ENCODE measurements around the gene ATPAF1.

Gene ATPAF1

GRCh38 chr1:46690931-46691421, 22.8 kb upstream of the ATPAF1 start:
- no peaks in the 10 kb centered on the region for H3K27me3 Mint-ChIP-seq (ENCODE audit: low read depth)
- peaks cover 66% of the 10 kb centered on the region for H3K36me3 Mint-ChIP-seq (ENCODE audit: low read depth)
- TF ChIP-seq, protein P1, sequence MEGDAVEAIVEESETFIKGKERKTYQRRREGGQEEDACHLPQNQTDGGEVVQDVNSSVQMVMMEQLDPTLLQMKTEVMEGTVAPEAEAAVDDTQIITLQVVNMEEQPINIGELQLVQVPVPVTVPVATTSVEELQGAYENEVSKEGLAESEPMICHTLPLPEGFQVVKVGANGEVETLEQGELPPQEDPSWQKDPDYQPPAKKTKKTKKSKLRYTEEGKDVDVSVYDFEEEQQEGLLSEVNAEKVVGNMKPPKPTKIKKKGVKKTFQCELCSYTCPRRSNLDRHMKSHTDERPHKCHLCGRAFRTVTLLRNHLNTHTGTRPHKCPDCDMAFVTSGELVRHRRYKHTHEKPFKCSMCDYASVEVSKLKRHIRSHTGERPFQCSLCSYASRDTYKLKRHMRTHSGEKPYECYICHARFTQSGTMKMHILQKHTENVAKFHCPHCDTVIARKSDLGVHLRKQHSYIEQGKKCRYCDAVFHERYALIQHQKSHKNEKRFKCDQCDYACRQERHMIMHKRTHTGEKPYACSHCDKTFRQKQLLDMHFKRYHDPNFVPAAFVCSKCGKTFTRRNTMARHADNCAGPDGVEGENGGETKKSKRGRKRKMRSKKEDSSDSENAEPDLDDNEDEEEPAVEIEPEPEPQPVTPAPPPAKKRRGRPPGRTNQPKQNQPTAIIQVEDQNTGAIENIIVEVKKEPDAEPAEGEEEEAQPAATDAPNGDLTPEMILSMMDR (IDR thresholded peaks at IDR 0.05; ENCODE audit: unreplicated experiment in 3 of 3), result no peak
- no peak overlapping the region for H3K4me3 Mint-ChIP-seq
- no peaks in the 10 kb centered on the region for H3K9me3 Mint-ChIP-seq
- peaks cover 75% of the 10 kb centered on the region for H3K4me1 Mint-ChIP-seq
- peak overlapping the region in 1 of 3 experiments; percentile 65 for H3K27ac Mint-ChIP-seq

DNA sequence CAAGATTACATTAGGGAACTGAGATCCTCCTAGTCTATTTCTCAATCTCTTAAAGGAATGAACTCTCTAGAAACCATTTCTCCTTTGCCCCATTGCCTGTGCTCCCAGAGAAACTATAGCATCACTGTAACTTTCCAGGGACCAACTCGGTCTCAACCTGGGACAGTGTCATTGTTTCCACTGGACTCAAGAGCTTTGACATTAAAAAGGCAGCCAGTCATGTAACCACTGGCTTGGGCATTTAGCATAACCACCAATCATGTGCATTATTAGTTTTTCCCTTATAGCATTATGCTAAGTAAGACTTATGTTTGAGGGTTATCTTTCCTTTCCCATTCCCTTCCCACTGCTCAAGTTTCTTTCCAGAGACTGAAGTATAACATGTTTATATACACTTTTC, 21.7 kb upstream of the ATPAF1 start:
- Mint-ChIP-seq H3K36me3 (ENCODE audit: low read depth) (peaks cover 63% of the 10 kb centered on the region), H3K4me1 (peaks cover 76% of the 10 kb centered on the region), H3K4me3 (no peak overlapping the region), H3K27me3 (ENCODE audit: low read depth) (no peaks in the 10 kb centered on the region), H3K9me3 (no peaks in the 10 kb centered on the region), H3K27ac (peak overlapping the region; percentile 31 to 54 (median 52))
- TF ChIP-seq, protein P1 (IDR thresholded peaks at IDR 0.05; ENCODE audit: unreplicated experiment in 3 of 3), result no peak

DNA sequence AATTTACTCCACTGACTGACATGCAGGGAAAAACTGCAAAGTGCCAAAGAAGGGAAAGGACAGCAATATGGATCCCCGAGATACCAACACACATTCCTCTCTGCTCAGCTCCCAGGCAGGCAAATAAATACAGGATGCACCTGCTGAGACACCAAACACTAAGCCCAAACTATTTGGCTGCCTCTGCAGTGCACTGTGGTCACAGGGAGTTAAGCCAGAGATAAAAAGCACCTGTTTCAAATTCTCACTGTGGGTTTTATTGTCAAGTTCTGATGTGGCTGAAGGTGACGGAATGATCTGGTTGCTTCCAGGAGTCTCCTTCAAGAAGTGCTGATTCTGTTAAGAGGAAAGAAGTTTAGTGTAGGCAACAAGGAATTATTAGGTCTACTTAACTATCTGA, 21.2 kb upstream of the ATPAF1 start:
- Mint-ChIP-seq H3K27me3 (ENCODE audit: low read depth) (no peaks in the 10 kb centered on the region), H3K9me3 (no peaks in the 10 kb centered on the region), H3K27ac (peak overlapping the region; percentile 31 to 54 (median 52)), H3K4me1 (peaks cover 76% of the 10 kb centered on the region), H3K36me3 (ENCODE audit: low read depth) (peaks cover 65% of the 10 kb centered on the region), H3K4me3 (peak overlapping the region in 1 of 3 experiments; percentile 4)
- TF ChIP-seq, protein P1 (IDR thresholded peaks at IDR 0.05; ENCODE audit: unreplicated experiment in 3 of 3), result no peak

DNA sequence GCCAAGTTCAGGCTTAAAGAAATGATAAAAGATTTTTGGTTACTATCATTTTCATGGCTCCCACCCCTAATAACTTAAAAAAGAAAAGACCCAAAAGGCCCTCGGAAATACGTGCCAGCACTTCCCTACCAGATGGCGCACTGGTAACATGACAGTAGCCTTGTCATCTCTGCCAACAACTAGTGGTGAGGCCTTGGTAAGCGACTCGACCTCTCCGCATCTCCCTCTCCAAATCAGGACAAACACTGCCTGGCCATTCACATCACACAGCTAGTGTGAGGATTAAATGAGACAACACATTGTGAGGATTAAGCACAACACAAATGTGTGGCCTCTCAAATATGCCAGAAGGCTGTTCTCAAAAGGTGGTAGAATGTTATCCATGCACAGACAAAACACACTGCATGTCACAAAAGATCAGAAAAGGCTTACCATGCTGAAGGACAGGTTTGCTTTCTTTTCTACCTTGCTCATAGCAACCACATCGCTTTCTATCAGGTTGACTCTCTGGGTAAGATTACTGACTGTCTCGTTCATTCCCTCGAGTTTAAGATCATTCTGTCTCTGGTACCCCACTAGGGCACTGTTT, 19.9 kb upstream of the ATPAF1 start:
- Mint-ChIP-seq H3K4me3 (no peak overlapping the region), H3K36me3 (ENCODE audit: low read depth) (peaks cover 69% of the 10 kb centered on the region), H3K27ac (peak overlapping the region; percentile 31 to 54 (median 52)), H3K9me3 (no peaks in the 10 kb centered on the region), H3K4me1 (peaks cover 70% of the 10 kb centered on the region), H3K27me3 (ENCODE audit: low read depth) (no peaks in the 10 kb centered on the region)
- TF ChIP-seq, protein P1 (IDR thresholded peaks at IDR 0.05; ENCODE audit: unreplicated experiment in 3 of 3), result no peak

DNA sequence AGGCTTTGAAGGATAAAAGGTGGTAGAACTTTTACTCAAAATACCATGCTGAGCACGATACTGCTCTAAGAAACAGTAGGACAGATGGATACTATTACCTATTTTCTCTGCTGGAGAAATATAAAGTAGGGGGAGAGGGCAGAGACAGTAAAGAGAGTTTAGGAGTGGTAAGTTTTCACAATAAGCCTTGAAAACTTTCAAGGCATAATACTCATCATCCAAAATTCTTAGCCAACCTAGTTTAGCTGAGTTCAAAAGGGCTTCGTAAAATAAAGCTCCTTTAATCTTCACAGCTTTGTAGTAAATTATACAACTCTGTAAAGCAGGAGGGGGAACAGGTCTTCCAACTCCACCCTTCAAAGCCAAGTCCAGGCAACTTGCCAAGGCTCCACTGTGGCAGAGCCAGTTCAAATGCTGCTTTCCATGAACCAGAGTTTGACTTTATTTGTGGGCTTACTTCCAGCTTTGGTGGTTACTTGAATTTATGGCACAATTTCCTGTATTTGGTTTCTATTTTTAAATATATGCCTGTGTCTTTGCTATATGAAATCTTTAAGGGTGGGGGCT, 19.0 kb upstream of the ATPAF1 start:
- H3K9me3 Mint-ChIP-seq, result no peaks in the 10 kb centered on the region
- H3K36me3 Mint-ChIP-seq (ENCODE audit: low read depth), result peaks cover 71% of the 10 kb centered on the region
- TF ChIP-seq, protein P1 (IDR thresholded peaks at IDR 0.05; ENCODE audit: unreplicated experiment in 3 of 3), result no peak
- no peaks in the 10 kb centered on the region for H3K27me3 Mint-ChIP-seq (ENCODE audit: low read depth)
- peak overlapping the region; percentile 31 to 54 (median 52) for H3K27ac Mint-ChIP-seq
- no peak overlapping the region for H3K4me3 Mint-ChIP-seq
- peaks cover 62% of the 10 kb centered on the region for H3K4me1 Mint-ChIP-seq

GRCh38 chr1:46686255-46686654, 18.1 kb upstream of the ATPAF1 start:
- H3K9me3 Mint-ChIP-seq, result no peaks in the 10 kb centered on the region
- no peaks in the 10 kb centered on the region for H3K27me3 Mint-ChIP-seq (ENCODE audit: low read depth)
- H3K27ac Mint-ChIP-seq, result peak overlapping the region; percentile 31 to 52 (median 35)
- TF ChIP-seq, protein P1 (IDR thresholded peaks at IDR 0.05; ENCODE audit: unreplicated experiment in 3 of 3), result no peak
- peaks cover 73% of the 10 kb centered on the region for H3K36me3 Mint-ChIP-seq (ENCODE audit: low read depth)
- H3K4me3 Mint-ChIP-seq, result no peak overlapping the region
- peaks cover 52% of the 10 kb centered on the region for H3K4me1 Mint-ChIP-seq
